ENCODE data around the gene VPREB3. TPM values are rescaled to one million over a fixed set of nuclear protein-coding genes. Genes with fewer than 3 reads are reported as not detected.

The VPREB3 gene
- total and polyA plus RNA-seq, 4 donors, result 0.39 to 1.4 TPM; not detected in 2

- no peak overlapping the region for H3K27ac ChIP-seq (ENCODE audit: low read depth in 1 of 2, low read length in 1 of 2)
- no peak for DNase-seq
Measured at GRCh38 chr22:23774114-23774921, 20.1 kb upstream of the VPREB3 start.

GRCh38 chr22:23773483-23774113 lies 19.4 kb upstream of the VPREB3 start:
- Histone ChIP-seq H3K9ac (ENCODE audit: insufficient read depth in 1 of 2, low read length in 2 of 2) (no peak overlapping the region), H3K36me3 (ENCODE audit: control insufficient read depth in 4 of 4, insufficient read depth in 4 of 4, low read length in 4 of 4) (no peaks in the 10 kb centered on the region), H3K4me3 (no peak overlapping the region), H3K27ac (ENCODE audit: low read depth in 1 of 2, low read length in 1 of 2) (peak overlapping the region in 1 of 2 donors; percentile 77), H3K4me1 (ENCODE audit: control insufficient read depth in 5 of 5, insufficient read depth in 5 of 5, low read length in 5 of 5) (peaks cover 0 to 28% (median 14%) of the 10 kb centered on the region in 5 donors), H3K9me3 (ENCODE audit: control insufficient read depth in 4 of 4, insufficient read depth in 3 of 4, low read length in 3 of 4) (no peaks in the 10 kb centered on the region), H3K27me3 (ENCODE audit: control insufficient read depth in 3 of 3, insufficient read depth in 3 of 3, low read length in 2 of 3) (no peaks in the 10 kb centered on the region)
- ATAC-seq (ENCODE audit: insufficient read depth, low FRiP score), result no peak
- no peak for DNase-seq
- no peak for TF ChIP-seq CTCF (IDR thresholded peaks at IDR 0.05; ENCODE audit: control extremely low read depth, extremely low read depth)
- WGBS, 2 donors, result 73 to 77% methylated on average over 7 of the region's 7 CpGs

More at GRCh38 chr22:23774114-23774921, 20.1 kb upstream of the VPREB3 start:
- no peak for TF ChIP-seq CTCF (IDR thresholded peaks at IDR 0.05; ENCODE audit: control extremely low read depth, extremely low read depth)
- H3K9me3 ChIP-seq (ENCODE audit: control insufficient read depth in 4 of 4, insufficient read depth in 3 of 4, low read length in 3 of 4), result no peaks in the 10 kb centered on the region
- no peak for ATAC-seq (ENCODE audit: insufficient read depth, low FRiP score)
- no peak overlapping the region for H3K4me3 ChIP-seq
- 72 to 79% methylated on average over 12 of the region's 12 CpGs for WGBS, 2 donors
- H3K4me1 ChIP-seq (ENCODE audit: control insufficient read depth in 5 of 5, insufficient read depth in 5 of 5, low read length in 5 of 5), result peaks cover 0 to 27% (median 14%) of the 10 kb centered on the region in 5 donors
- H3K9ac ChIP-seq (ENCODE audit: insufficient read depth in 1 of 2, low read length in 2 of 2), result peak overlapping the region in 1 of 2 donors; percentile 13
- H3K36me3 ChIP-seq (ENCODE audit: control insufficient read depth in 4 of 4, insufficient read depth in 4 of 4, low read length in 4 of 4), result no peaks in the 10 kb centered on the region
- H3K27me3 ChIP-seq (ENCODE audit: control insufficient read depth in 3 of 3, insufficient read depth in 3 of 3, low read length in 2 of 3), result no peaks in the 10 kb centered on the region

GRCh38 chr22:23772649-23773473 lies 18.6 kb upstream of the VPREB3 start, which contains the start of gene MMP11:
Gene MMP11 (plus strand): TSS chr22:23772849. CDS start chr22:23772871, 22 bp downstream.
- peak within 1 kb of the TSS; percentile 33 for H3K4me3 ChIP-seq
- no peak for TF ChIP-seq CTCF (IDR thresholded peaks at IDR 0.05; ENCODE audit: control extremely low read depth, extremely low read depth)
- H3K27ac ChIP-seq (ENCODE audit: low read depth in 1 of 2, low read length in 1 of 2), result peak within 1 kb of the TSS in 1 of 2 donors; percentile 77
- peaks cover 0 to 35% (median 14%) of the 10 kb centered on the region in 5 donors for H3K4me1 ChIP-seq (ENCODE audit: control insufficient read depth in 5 of 5, insufficient read depth in 5 of 5, low read length in 5 of 5)
- no peaks in the 10 kb centered on the region for H3K9me3 ChIP-seq (ENCODE audit: control insufficient read depth in 4 of 4, insufficient read depth in 3 of 4, low read length in 3 of 4)
- no peaks in the 10 kb centered on the region for H3K36me3 ChIP-seq (ENCODE audit: control insufficient read depth in 4 of 4, insufficient read depth in 4 of 4, low read length in 4 of 4)
- no peak within 1 kb of the TSS for H3K9ac ChIP-seq (ENCODE audit: insufficient read depth in 1 of 2, low read length in 2 of 2)
- DNase-seq, result peak; percentile 58 to 76 (median 75)
- no peaks in the 10 kb centered on the region for H3K27me3 ChIP-seq (ENCODE audit: control insufficient read depth in 3 of 3, insufficient read depth in 3 of 3, low read length in 2 of 3)
- WGBS, 2 donors, result 5 to 8% methylated on average over 53 to 79 of the region's 79 CpGs
- ATAC-seq (ENCODE audit: insufficient read depth, low FRiP score), result peak; percentile 28
